Measurements from ENCODE around the gene PHLDB3. TPM values are rescaled to one million over a fixed set of nuclear protein-coding genes. Genes with fewer than 3 reads are reported as not detected.
"Not testable (repeated sequence)": the region's sequence is repeated elsewhere in the genome, so short reads cannot be mapped to it uniquely, and the experiment has no call there.

Gene PHLDB3
- total and polyA plus RNA-seq, 7 donors, result 5.7 to 16.0 (median 9.0) TPM

- TF ChIP-seq CTCF (IDR thresholded peaks at IDR 0.05) (no peak), POLR2A (IDR thresholded peaks at IDR 0.05) (no peak)
- Histone ChIP-seq H3K27ac (no peak overlapping the region), H3K4me3 (no peak overlapping the region), H3K9me3 (no peaks in the 10 kb centered on the region), H3K36me3 (peaks cover 0 to 6% (median 2%) of the 10 kb centered on the region in 4 donors), H3K4me1 (peaks cover 0 to 7% (median 0%) of the 10 kb centered on the region in 4 donors), H3K27me3 (no peaks in the 10 kb centered on the region)
- DNase-seq, result no peak
- WGBS, 2 donors, result 30 to 71% methylated on average over 4 of the region's 4 CpGs
- intact Hi-C loops (cut with DNase I), result no loop called here
Observed at GRCh38 chr19:43518051-43518450, 13.5 kb upstream of the PHLDB3 start.

- H3K36me3 ChIP-seq, result peaks cover 5 to 30% (median 15%) of the 10 kb centered on the region in 4 donors
- DNase-seq; H3K4me3 ChIP-seq; H3K9me3 ChIP-seq; H3K27ac ChIP-seq; H3K4me1 ChIP-seq; H3K27me3 ChIP-seq; intact Hi-C loops (cut with DNase I): not testable (repeated sequence)
Observed at GRCh38 chr19:43512399-43512798, 7.9 kb upstream of the PHLDB3 start.

GRCh38 chr19:43511324-43511723 is 6.8 kb upstream of the PHLDB3 start:
- DNase-seq, result no peak
- no peak overlapping the region for H3K4me3 ChIP-seq
- TF ChIP-seq POLR2A (IDR thresholded peaks at IDR 0.05) (no peak), CTCF (IDR thresholded peaks at IDR 0.05) (no peak), EP300 (IDR thresholded peaks at IDR 0.05) (no peak), POLR2AphosphoS5 (IDR thresholded peaks at IDR 0.05) (no peak)
- no peak overlapping the region for H3K27ac ChIP-seq
- peaks cover 5 to 36% (median 15%) of the 10 kb centered on the region in 4 donors for H3K36me3 ChIP-seq
- 83 to 93% methylated on average over 5 of the region's 5 CpGs for WGBS, 2 donors
- no peaks in the 10 kb centered on the region for H3K4me1 ChIP-seq
- intact Hi-C loops (cut with DNase I), result no loop called here
- no peaks in the 10 kb centered on the region for H3K27me3 ChIP-seq
- no peaks in the 10 kb centered on the region for H3K9me3 ChIP-seq

GRCh38 chr19:43510713-43511112 is 6.2 kb upstream of the PHLDB3 start:
- intact Hi-C loops (cut with DNase I), result no loop called here
- WGBS, 2 donors, result 97 to 98% methylated on average over 9 of the region's 9 CpGs

GRCh38 chr19:43507880-43508279 is 3.3 kb upstream of the PHLDB3 start:
- intact Hi-C loops (cut with DNase I), result no loop called here
- Histone ChIP-seq H3K27ac (no peak overlapping the region), H3K4me3 (no peak overlapping the region), H3K4me1 (peaks cover 0 to 13% (median 10%) of the 10 kb centered on the region in 4 donors), H3K9me3 (no peaks in the 10 kb centered on the region), H3K27me3 (no peaks in the 10 kb centered on the region), H3K36me3 (peaks cover 5 to 36% (median 13%) of the 10 kb centered on the region in 4 donors)
- no peak for TF ChIP-seq CTCF (IDR thresholded peaks at IDR 0.05)
- no peak for TF ChIP-seq EP300 (IDR thresholded peaks at IDR 0.05)
- TF ChIP-seq POLR2AphosphoS5 (IDR thresholded peaks at IDR 0.05), result no peak
- TF ChIP-seq POLR2A (IDR thresholded peaks at IDR 0.05), result no peak
- no peak for DNase-seq
- WGBS, 2 donors, result 65 to 86% methylated on average over 2 of the region's 2 CpGs

More at GRCh38 chr19:43510713-43511112, 6.2 kb upstream of the PHLDB3 start:
- no peak overlapping the region for H3K4me3 ChIP-seq
- peaks cover 5 to 36% (median 15%) of the 10 kb centered on the region in 4 donors for H3K36me3 ChIP-seq
- DNase-seq, result no peak
- no peaks in the 10 kb centered on the region for H3K27me3 ChIP-seq
- no peak overlapping the region for H3K27ac ChIP-seq
- no peaks in the 10 kb centered on the region for H3K4me1 ChIP-seq
- TF ChIP-seq POLR2A (IDR thresholded peaks at IDR 0.05) (no peak), POLR2AphosphoS5 (IDR thresholded peaks at IDR 0.05) (no peak), EP300 (IDR thresholded peaks at IDR 0.05) (no peak), CTCF (IDR thresholded peaks at IDR 0.05) (no peak)
- no peaks in the 10 kb centered on the region for H3K9me3 ChIP-seq

All from sigmoid colon (tissue), 7 donors.